NOMO-1 (cell line): ENCODE data around the gene TMEM91.
A peak's percentile ranks its signal among the peaks of the same experiment; 100 is the strongest.
"Not testable (repeated sequence)": the region's sequence is repeated elsewhere in the genome, so short reads cannot be mapped to it uniquely, and the experiment has no call there.

ENCODE experiments used
- DNase-seq, 2 experiments: peaks; one replicate each; lab custom pipeline; 2025; ENCODE audit not compliant: unreplicated experiment in 2 of 2; lab: John Stamatoyannopoulos, UW

Gene TMEM91

GRCh38 chr19:41373993-41374392, 2.3 kb upstream of the TMEM91 start:
- no peak for DNase-seq

GRCh38 chr19:41376998-41377365, 649 bp downstream of the TMEM91 start:
- DNase-seq = no peak

- DNase-seq = no peak
Measured at GRCh38 chr19:41377977-41378709, 1.8 kb downstream of the TMEM91 start.

GRCh38 chr19:41381536-41381935, 5.2 kb downstream of the TMEM91 start:
- DNase-seq = not testable (repeated sequence)

- no peak for DNase-seq
Measured at GRCh38 chr19:41384351-41384750, 8.0 kb downstream of the TMEM91 start.

GRCh38 chr19:41386442-41386841, 10.1 kb downstream of the TMEM91 start:
- DNase-seq = no peak

GRCh38 chr19:41391618-41392017, 15.3 kb downstream of the TMEM91 start:
- no peak for DNase-seq

- DNase-seq = no peak
Measured at GRCh38 chr19:41392775-41393174, 16.4 kb downstream of the TMEM91 start.

GRCh38 chr19:41395355-41395754, 19.0 kb downstream of the TMEM91 start:
- no peak for DNase-seq

GRCh38 chr19:41397086-41398049, 21.0 kb downstream of the TMEM91 start, which contains the start of the genes BCKDHA and EXOSC5:
Gene BCKDHA (plus strand): TSS chr19:41397818. CDS start chr19:41397828, 10 bp downstream.
Gene EXOSC5 (minus strand): TSS chr19:41397359. CDS start chr19:41397328, 31 bp downstream.
- DNase-seq = peak; percentile 99

- peak in 1 of 2 experiments; percentile 41 for DNase-seq
Measured at GRCh38 chr19:41398050-41398418, 21.7 kb downstream of the TMEM91 start.

- peak in 1 of 2 experiments; percentile 15 for DNase-seq
Measured at GRCh38 chr19:41398598-41398997, 22.3 kb downstream of the TMEM91 start.

- DNase-seq = no peak
Measured at GRCh38 chr19:41399091-41399490, 22.8 kb downstream of the TMEM91 start.

GRCh38 chr19:41399525-41399924, 23.2 kb downstream of the TMEM91 start:
- DNase-seq = no peak

- DNase-seq = no peak
Measured at GRCh38 chr19:41401483-41401882, 25.1 kb downstream of the TMEM91 start.

GRCh38 chr19:41402010-41402409, 25.7 kb downstream of the TMEM91 start:
- DNase-seq = no peak

- DNase-seq = no peak
Measured at GRCh38 chr19:41403181-41403970, 27.0 kb downstream of the TMEM91 start.

GRCh38 chr19:41405776-41406175, 29.4 kb downstream of the TMEM91 start:
- no peak for DNase-seq

- peak; percentile 44 to 74 for DNase-seq
Measured at GRCh38 chr19:41407271-41407670, 30.9 kb downstream of the TMEM91 start.

GRCh38 chr19:41408256-41408655, 31.9 kb downstream of the TMEM91 start:
- DNase-seq = peak; percentile 41 to 56

GRCh38 chr19:41408846-41409245, 32.5 kb downstream of the TMEM91 start:
- DNase-seq = not testable (repeated sequence)
